GM19025 (cell line): ENCODE data around the gene UBE2H.
A peak's percentile ranks its signal among the peaks of the same experiment; 100 is the strongest.
"Not testable (repeated sequence)": the region's sequence is repeated elsewhere in the genome, so short reads cannot be mapped to it uniquely, and the experiment has no call there.

ENCODE experiments used
- ATAC-seq: cut with Tn5 transposase; IDR thresholded peaks from one replicate; pipeline ENCODE4 v1.9.1; 2021; ENCODE audit warnings: mild to moderate bottlenecking, low read depth, moderate library complexity; ENCODE audit not compliant: unreplicated experiment

UBE2H gene

GRCh38 chr7:129827467-129827990 lies 125.2 kb downstream of the UBE2H start:
- ATAC-seq = no peak

GRCh38 chr7:129826895-129827294 lies 125.9 kb downstream of the UBE2H start:
- ATAC-seq = not testable (repeated sequence)

- peak; percentile 69 for ATAC-seq
These were observed 127.4 kb downstream of the UBE2H start for GRCh38 chr7:129825209-129825970.

GRCh38 chr7:129824291-129825208 lies 128.2 kb downstream of the UBE2H start:
- peak; percentile 28 for ATAC-seq

GRCh38 chr7:129823143-129823542 lies 129.6 kb downstream of the UBE2H start:
- not testable (repeated sequence) for ATAC-seq

GRCh38 chr7:129821476-129821875 lies 131.3 kb downstream of the UBE2H start:
- ATAC-seq = no peak

GRCh38 chr7:129816742-129817141 lies 136.0 kb downstream of the UBE2H start:
- no peak for ATAC-seq

- no peak for ATAC-seq
These were observed 144.9 kb downstream of the UBE2H start for GRCh38 chr7:129807863-129808262.

- ATAC-seq = no peak
These were observed 147.7 kb downstream of the UBE2H start for GRCh38 chr7:129804890-129805719.

GRCh38 chr7:129804111-129804889 lies 148.5 kb downstream of the UBE2H start:
- no peak for ATAC-seq

- no peak for ATAC-seq
These were observed 149.1 kb downstream of the UBE2H start for GRCh38 chr7:129803546-129804081.

GRCh38 chr7:129801882-129802281 lies 150.9 kb downstream of the UBE2H start:
- ATAC-seq = no peak

GRCh38 chr7:129800901-129801300 lies 151.9 kb downstream of the UBE2H start:
- ATAC-seq = no peak

- no peak for ATAC-seq
These were observed 153.3 kb downstream of the UBE2H start for GRCh38 chr7:129799350-129799955.

- no peak for ATAC-seq
These were observed 154.0 kb downstream of the UBE2H start for GRCh38 chr7:129798616-129799349.

- ATAC-seq = no peak
These were observed 155.5 kb downstream of the UBE2H start for GRCh38 chr7:129797214-129797789.

- ATAC-seq = no peak
These were observed 156.5 kb downstream of the UBE2H start for GRCh38 chr7:129796186-129796775.
